GM23338 (cell line): ENCODE results near the gene MARVELD2. TPM values are rescaled to one million over a fixed set of nuclear protein-coding genes. Genes with fewer than 3 reads are reported as not detected.
"Not testable (repeated sequence)": the region's sequence is repeated elsewhere in the genome, so short reads cannot be mapped to it uniquely, and the experiment has no call there.

Experiments used
- ATAC-seq: fragments of 200-7000 bp; cut with Tn5 transposase; 3 replicates; pipeline ENCODE4 v1.9.1; 2020
- DNase-seq: peaks from one replicate; pipeline ENCODE4 v3.0.0-alpha.2; 2015; ENCODE audit warnings: low spot score
- H2AFZ ChIP-seq: fragments of 200-600 bp; sonication (generic); 2 replicates; pipeline ENCODE4 v1.8.0; 2016; ENCODE audit warnings: antibody characterized with exemption, mild to moderate bottlenecking, moderate library complexity
- H3F3A ChIP-seq: fragments of 200-600 bp; sonication (generic); replicated peaks from 2 replicates; pipeline ENCODE4 v1.8.0; 2017; ENCODE audit warnings: antibody characterized with exemption, mixed run types, low read depth
- H3K27ac ChIP-seq: fragments of 200-600 bp; sonication (generic); 2 replicates; pipeline ENCODE4 v1.6.1; 2016; ENCODE audit warnings: low read depth
- H3K27me3 ChIP-seq: fragments of 200-600 bp; sonication (generic); 2 replicates; pipeline ENCODE4 v1.8.0; 2016; ENCODE audit warnings: mild to moderate bottlenecking, mixed run types, moderate library complexity; ENCODE audit not compliant: insufficient read depth
- H3K36me3 ChIP-seq: fragments of 200-600 bp; sonication (generic); 2 replicates; pipeline ENCODE4 v1.8.0; 2016; ENCODE audit warnings: mild to moderate bottlenecking; ENCODE audit not compliant: insufficient read depth
- H3K4me1 ChIP-seq: fragments of 200-600 bp; sonication (generic); 2 replicates; pipeline ENCODE4 v1.8.0; 2016; ENCODE audit warnings: mild to moderate bottlenecking, moderate library complexity; ENCODE audit not compliant: insufficient read depth
- H3K4me2 ChIP-seq: fragments of 200-600 bp; sonication (generic); 2 replicates; pipeline ENCODE4 v1.7.1; 2017; ENCODE audit warnings: mixed run types
- H3K4me3 ChIP-seq: fragments of 200-600 bp; sonication (generic); 2 replicates; pipeline ENCODE4 v1.6.1; 2016; ENCODE audit warnings: mixed run types
- H3K79me2 ChIP-seq: fragments of 200-600 bp; sonication (generic); replicated peaks from 2 replicates; pipeline ENCODE4 v1.8.0; 2017; ENCODE audit warnings: mild to moderate bottlenecking; ENCODE audit not compliant: insufficient read depth
- H3K9me2 ChIP-seq: fragments of 200-600 bp; sonication (generic); 2 replicates; pipeline ENCODE4 v1.8.0; 2017; ENCODE audit not compliant: insufficient read depth
- H4K20me1 ChIP-seq: fragments of 200-600 bp; sonication (generic); replicated peaks from 2 replicates; pipeline ENCODE4 v1.8.0; 2017; ENCODE audit warnings: mild to moderate bottlenecking; ENCODE audit not compliant: insufficient read depth
- H3K27ac Mint-ChIP-seq: 2 replicates; pipeline ENCODE4 v1.8.0; 2020; ENCODE audit warnings: inconsistent platforms, mild to moderate bottlenecking, moderate library complexity, mixed read lengths
- H3K27me3 Mint-ChIP-seq: 3 replicates; pipeline ENCODE4 v1.8.0; 2022; ENCODE audit warnings: low read depth, mild to moderate bottlenecking, moderate library complexity, mixed read lengths, inconsistent platforms; ENCODE audit not compliant: insufficient read depth, poor library complexity
- H3K36me3 Mint-ChIP-seq: 3 replicates; pipeline ENCODE4 v1.8.0; 2021; ENCODE audit warnings: low read depth, mild to moderate bottlenecking, inconsistent platforms, moderate library complexity, mixed read lengths
- H3K4me1 Mint-ChIP-seq: 3 replicates; pipeline ENCODE4 v1.8.0; 2020; ENCODE audit warnings: mild to moderate bottlenecking, inconsistent platforms, mixed read lengths
- H3K4me3 Mint-ChIP-seq: 3 replicates; pipeline ENCODE4 v1.8.0; 2021; ENCODE audit warnings: moderate library complexity, mild to moderate bottlenecking, inconsistent platforms, mixed read lengths
- H3K9me3 Mint-ChIP-seq: 3 replicates; pipeline ENCODE4 v1.8.0; 2020; ENCODE audit warnings: moderate library complexity, mild to moderate bottlenecking, inconsistent platforms, mixed read lengths
- CREB1 ChIP-seq: fragments of 250-450 bp; sonication (Bioruptor Pico); IDR thresholded peaks from 2 replicates; pipeline ENCODE4 v1.5.0; 2020; ENCODE audit warnings: low read depth, mild to moderate bottlenecking, moderate library complexity
- EZH2 ChIP-seq: fragments of 200-600 bp; sonication (generic); IDR thresholded peaks from one replicate; pipeline ENCODE4 v1.8.0; 2017; ENCODE audit warnings: antibody characterized with exemption, mild to moderate bottlenecking, low read depth; ENCODE audit not compliant: unreplicated experiment
- EZH2phosphoT487 ChIP-seq: fragments of 200-600 bp; sonication (generic); IDR thresholded peaks from one replicate; pipeline ENCODE4 v1.8.1; 2018; ENCODE audit warnings: antibody characterized with exemption; ENCODE audit not compliant: unreplicated experiment
- JUNB ChIP-seq: IDR thresholded peaks from one replicate; pipeline ENCODE4 v1.6.1; 2016; ENCODE audit warnings: antibody characterized with exemption; ENCODE audit not compliant: unreplicated experiment
- POLR2AphosphoS5 ChIP-seq: IDR thresholded peaks from 2 replicates; pipeline ENCODE4 v1.6.1; 2016; ENCODE audit warnings: antibody characterized with exemption, low read depth
- STAT1 ChIP-seq: IDR thresholded peaks from one replicate; pipeline ENCODE4 v1.6.1; 2016; ENCODE audit warnings: antibody characterized with exemption; ENCODE audit not compliant: unreplicated experiment
- ZNF114 ChIP-seq: fragments of 250-450 bp; sonication (Bioruptor Pico); IDR thresholded peaks from 2 replicates; pipeline ENCODE4 v1.5.0; 2020; ENCODE audit warnings: mild to moderate bottlenecking, moderate library complexity
- polyA plus RNA-seq: library from polyadenylated mRNA; unstranded; fragments of >200 nt; fragmentation: Nextera tagmentation; extraction: Ambion mirVana; gene quantifications from 2 replicates; pipeline ENCODE4 v1.2.1, GENCODE V29; 2016
- total RNA-seq: library from RNA; depleted of rRNA; stranded (reverse); fragments of >200 nt; shearing (Covaris generic); gene quantifications from 2 replicates; pipeline ENCODE4 v1.2.3, GENCODE V29; 2014
- TF ChIP-seq, protein P1 (sequence below): IDR thresholded peaks from 2 replicates; pipeline ENCODE4 v1.6.1; 2016; ENCODE audit warnings: antibody characterized with exemption
- TF ChIP-seq, protein P2 (sequence below): IDR thresholded peaks from one replicate; pipeline ENCODE4 v1.6.1; 2018; ENCODE audit warnings: antibody characterized with exemption; ENCODE audit not compliant: unreplicated experiment
- TF ChIP-seq, protein P3 (sequence below): fragments of 250-450 bp; sonication (Bioruptor Pico); IDR thresholded peaks from 2 replicates; pipeline ENCODE4 v1.5.0; 2020; ENCODE audit warnings: mild to moderate bottlenecking, moderate library complexity

MARVELD2 gene
- total and polyA plus RNA-seq, 2 experiments from 2014 or later = 10.0 to 24.1 TPM

DNA sequence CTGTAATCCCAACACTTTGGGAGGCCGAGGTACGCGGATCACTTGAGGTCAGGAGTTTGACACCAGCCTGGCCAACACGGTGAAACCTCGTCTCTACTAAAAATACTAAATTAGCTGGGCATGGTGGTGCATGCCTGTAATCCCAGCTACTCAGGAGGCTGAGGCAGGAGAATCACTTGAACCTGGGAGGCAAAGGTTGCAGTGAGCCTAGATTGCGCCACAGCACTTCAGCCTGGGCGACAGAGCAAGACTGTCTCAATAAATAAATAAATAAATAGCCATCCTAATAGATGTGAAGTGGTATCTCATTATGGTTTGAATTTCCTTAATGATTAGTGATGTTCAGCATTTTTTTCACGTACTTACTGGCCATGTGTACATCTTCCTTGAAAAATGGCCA is 35.6 kb downstream of the MARVELD2 start:
- not testable (repeated sequence) for H2AFZ ChIP-seq, H3F3A ChIP-seq, H3K36me3 Mint-ChIP-seq, H3K27me3 ChIP-seq, H4K20me1 ChIP-seq, H3K27me3 Mint-ChIP-seq, H3K27ac ChIP-seq, H3K27ac Mint-ChIP-seq, H3K4me1 Mint-ChIP-seq, H3K4me3 ChIP-seq, H3K4me1 ChIP-seq, H3K4me3 Mint-ChIP-seq, H3K4me2 ChIP-seq, DNase-seq, H3K79me2 ChIP-seq, H3K36me3 ChIP-seq, H3K9me3 Mint-ChIP-seq, ATAC-seq, H3K9me2 ChIP-seq

DNA sequence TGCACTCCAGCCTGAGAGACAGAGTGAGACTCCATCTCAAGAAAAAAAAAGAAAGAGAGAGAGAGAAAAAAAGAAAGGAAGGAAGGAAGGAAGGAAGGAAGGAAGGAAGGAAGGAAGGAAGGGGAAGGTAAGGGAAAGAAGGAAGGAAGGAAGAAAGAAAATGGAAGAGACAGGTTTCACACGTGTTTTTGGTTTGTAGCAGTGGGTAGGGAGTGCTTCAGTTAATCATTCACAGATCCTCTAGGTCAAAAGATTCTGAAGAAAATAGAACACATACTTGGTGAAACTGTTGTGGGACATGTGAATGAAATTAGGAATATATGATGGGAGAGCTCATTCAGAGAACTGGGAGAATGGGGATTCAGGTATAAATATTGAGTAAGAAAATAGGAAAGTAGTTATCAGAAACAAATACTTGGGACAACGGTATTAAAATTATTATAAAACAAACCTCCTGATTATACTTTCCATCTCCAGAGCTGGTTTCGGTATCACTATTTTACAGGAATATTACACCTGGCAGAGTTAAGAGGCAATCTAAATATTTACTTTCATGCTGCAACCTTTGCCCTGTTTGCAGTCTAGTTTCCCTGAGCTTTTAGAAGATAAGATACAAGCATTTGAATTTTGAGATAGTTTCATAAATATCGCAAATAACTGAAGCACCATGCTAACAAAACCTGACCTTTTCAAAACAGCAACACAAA is 37.2 kb downstream of the MARVELD2 start:
- H3K27me3 ChIP-seq = no peaks in the 10 kb centered on the region
- H3K36me3 Mint-ChIP-seq = no peaks in the 10 kb centered on the region
- peaks cover 2% of the 10 kb centered on the region for H3K27me3 Mint-ChIP-seq
- H3K4me1 ChIP-seq = no peaks in the 10 kb centered on the region
- H3K79me2 ChIP-seq = no peaks in the 10 kb centered on the region
- no peak overlapping the region for H3K27ac Mint-ChIP-seq
- H3F3A ChIP-seq = no peaks in the 10 kb centered on the region
- H3K27ac ChIP-seq = no peak overlapping the region
- no peaks in the 10 kb centered on the region for H3K36me3 ChIP-seq
- H3K4me3 ChIP-seq = no peak overlapping the region
- no peak overlapping the region for H3K4me2 ChIP-seq
- DNase-seq (no peak), ATAC-seq (no peak)
- no peaks in the 10 kb centered on the region for H4K20me1 ChIP-seq
- no peaks in the 10 kb centered on the region for H3K4me1 Mint-ChIP-seq
- H2AFZ ChIP-seq = no peak overlapping the region
- H3K9me2 ChIP-seq = no peaks in the 10 kb centered on the region
- no peak overlapping the region for H3K4me3 Mint-ChIP-seq
- no peaks in the 10 kb centered on the region for H3K9me3 Mint-ChIP-seq
- TF ChIP-seq EZH2 = no peak
- TF ChIP-seq, protein P1, sequence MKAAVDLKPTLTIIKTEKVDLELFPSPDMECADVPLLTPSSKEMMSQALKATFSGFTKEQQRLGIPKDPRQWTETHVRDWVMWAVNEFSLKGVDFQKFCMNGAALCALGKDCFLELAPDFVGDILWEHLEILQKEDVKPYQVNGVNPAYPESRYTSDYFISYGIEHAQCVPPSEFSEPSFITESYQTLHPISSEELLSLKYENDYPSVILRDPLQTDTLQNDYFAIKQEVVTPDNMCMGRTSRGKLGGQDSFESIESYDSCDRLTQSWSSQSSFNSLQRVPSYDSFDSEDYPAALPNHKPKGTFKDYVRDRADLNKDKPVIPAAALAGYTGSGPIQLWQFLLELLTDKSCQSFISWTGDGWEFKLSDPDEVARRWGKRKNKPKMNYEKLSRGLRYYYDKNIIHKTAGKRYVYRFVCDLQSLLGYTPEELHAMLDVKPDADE = no peak
- no peak for TF ChIP-seq JUNB
- TF ChIP-seq EZH2phosphoT487 = no peak
- no peak for TF ChIP-seq CREB1 (CRISPR knock-in tag)
- TF ChIP-seq POLR2AphosphoS5 = no peak
- no peak for TF ChIP-seq ZNF114 (CRISPR knock-in tag)
- TF ChIP-seq, protein P2, sequence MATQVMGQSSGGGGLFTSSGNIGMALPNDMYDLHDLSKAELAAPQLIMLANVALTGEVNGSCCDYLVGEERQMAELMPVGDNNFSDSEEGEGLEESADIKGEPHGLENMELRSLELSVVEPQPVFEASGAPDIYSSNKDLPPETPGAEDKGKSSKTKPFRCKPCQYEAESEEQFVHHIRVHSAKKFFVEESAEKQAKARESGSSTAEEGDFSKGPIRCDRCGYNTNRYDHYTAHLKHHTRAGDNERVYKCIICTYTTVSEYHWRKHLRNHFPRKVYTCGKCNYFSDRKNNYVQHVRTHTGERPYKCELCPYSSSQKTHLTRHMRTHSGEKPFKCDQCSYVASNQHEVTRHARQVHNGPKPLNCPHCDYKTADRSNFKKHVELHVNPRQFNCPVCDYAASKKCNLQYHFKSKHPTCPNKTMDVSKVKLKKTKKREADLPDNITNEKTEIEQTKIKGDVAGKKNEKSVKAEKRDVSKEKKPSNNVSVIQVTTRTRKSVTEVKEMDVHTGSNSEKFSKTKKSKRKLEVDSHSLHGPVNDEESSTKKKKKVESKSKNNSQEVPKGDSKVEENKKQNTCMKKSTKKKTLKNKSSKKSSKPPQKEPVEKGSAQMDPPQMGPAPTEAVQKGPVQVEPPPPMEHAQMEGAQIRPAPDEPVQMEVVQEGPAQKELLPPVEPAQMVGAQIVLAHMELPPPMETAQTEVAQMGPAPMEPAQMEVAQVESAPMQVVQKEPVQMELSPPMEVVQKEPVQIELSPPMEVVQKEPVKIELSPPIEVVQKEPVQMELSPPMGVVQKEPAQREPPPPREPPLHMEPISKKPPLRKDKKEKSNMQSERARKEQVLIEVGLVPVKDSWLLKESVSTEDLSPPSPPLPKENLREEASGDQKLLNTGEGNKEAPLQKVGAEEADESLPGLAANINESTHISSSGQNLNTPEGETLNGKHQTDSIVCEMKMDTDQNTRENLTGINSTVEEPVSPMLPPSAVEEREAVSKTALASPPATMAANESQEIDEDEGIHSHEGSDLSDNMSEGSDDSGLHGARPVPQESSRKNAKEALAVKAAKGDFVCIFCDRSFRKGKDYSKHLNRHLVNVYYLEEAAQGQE = no peak
- TF ChIP-seq STAT1 = no peak
- TF ChIP-seq, protein P3, sequence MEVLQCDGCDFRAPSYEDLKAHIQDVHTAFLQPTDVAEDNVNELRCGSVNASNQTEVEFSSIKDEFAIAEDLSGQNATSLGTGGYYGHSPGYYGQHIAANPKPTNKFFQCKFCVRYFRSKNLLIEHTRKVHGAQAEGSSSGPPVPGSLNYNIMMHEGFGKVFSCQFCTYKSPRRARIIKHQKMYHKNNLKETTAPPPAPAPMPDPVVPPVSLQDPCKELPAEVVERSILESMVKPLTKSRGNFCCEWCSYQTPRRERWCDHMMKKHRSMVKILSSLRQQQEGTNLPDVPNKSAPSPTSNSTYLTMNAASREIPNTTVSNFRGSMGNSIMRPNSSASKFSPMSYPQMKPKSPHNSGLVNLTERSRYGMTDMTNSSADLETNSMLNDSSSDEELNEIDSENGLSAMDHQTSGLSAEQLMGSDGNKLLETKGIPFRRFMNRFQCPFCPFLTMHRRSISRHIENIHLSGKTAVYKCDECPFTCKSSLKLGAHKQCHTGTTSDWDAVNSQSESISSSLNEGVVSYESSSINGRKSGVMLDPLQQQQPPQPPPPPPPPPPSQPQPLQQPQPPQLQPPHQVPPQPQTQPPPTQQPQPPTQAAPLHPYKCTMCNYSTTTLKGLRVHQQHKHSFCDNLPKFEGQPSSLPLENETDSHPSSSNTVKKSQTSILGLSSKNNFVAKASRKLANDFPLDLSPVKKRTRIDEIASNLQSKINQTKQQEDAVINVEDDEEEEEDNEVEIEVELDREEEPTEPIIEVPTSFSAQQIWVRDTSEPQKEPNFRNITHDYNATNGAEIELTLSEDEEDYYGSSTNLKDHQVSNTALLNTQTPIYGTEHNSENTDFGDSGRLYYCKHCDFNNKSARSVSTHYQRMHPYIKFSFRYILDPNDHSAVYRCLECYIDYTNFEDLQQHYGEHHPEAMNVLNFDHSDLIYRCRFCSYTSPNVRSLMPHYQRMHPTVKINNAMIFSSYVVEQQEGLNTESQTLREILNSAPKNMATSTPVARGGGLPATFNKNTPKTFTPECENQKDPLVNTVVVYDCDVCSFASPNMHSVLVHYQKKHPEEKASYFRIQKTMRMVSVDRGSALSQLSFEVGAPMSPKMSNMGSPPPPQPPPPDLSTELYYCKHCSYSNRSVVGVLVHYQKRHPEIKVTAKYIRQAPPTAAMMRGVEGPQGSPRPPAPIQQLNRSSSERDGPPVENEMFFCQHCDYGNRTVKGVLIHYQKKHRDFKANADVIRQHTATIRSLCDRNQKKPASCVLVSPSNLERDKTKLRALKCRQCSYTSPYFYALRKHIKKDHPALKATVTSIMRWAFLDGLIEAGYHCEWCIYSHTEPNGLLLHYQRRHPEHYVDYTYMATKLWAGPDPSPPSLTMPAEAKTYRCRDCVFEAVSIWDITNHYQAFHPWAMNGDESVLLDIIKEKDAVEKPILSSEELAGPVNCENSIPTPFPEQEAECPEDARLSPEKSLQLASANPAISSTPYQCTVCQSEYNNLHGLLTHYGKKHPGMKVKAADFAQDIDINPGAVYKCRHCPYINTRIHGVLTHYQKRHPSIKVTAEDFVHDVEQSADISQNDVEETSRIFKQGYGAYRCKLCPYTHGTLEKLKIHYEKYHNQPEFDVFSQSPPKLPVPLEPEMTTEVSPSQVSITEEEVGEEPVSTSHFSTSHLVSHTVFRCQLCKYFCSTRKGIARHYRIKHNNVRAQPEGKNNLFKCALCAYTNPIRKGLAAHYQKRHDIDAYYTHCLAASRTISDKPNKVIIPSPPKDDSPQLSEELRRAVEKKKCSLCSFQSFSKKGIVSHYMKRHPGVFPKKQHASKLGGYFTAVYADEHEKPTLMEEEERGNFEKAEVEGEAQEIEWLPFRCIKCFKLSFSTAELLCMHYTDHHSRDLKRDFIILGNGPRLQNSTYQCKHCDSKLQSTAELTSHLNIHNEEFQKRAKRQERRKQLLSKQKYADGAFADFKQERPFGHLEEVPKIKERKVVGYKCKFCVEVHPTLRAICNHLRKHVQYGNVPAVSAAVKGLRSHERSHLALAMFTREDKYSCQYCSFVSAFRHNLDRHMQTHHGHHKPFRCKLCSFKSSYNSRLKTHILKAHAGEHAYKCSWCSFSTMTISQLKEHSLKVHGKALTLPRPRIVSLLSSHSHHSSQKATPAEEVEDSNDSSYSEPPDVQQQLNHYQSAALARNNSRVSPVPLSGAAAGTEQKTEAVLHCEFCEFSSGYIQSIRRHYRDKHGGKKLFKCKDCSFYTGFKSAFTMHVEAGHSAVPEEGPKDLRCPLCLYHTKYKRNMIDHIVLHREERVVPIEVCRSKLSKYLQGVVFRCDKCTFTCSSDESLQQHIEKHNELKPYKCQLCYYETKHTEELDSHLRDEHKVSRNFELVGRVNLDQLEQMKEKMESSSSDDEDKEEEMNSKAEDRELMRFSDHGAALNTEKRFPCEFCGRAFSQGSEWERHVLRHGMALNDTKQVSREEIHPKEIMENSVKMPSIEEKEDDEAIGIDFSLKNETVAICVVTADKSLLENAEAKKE (CRISPR knock-in tag) = no peak
